AG09309 (cell line): Measurements from ENCODE around the gene RMND5B.

Source experiments
- DNase-seq: peaks from one replicate; pipeline ENCODE4 v3.0.0-alpha.2; 2010; ENCODE audit warnings: low read depth
- H3K4me3 ChIP-seq: 2 replicates; pipeline ENCODE4 v1.5.1; 2011; ENCODE audit warnings: mild to moderate bottlenecking, low read depth, low read length, moderate library complexity; ENCODE audit not compliant: control insufficient read depth
- CTCF ChIP-seq: IDR thresholded peaks from 2 replicates; pipeline ENCODE4 v1.5.1; 2011; ENCODE audit warnings: mild to moderate bottlenecking, low read depth, low read length, inconsistent platforms; ENCODE audit not compliant: insufficient read depth, control insufficient read depth; ENCODE audit errors: missing control alignments

The RMND5B gene

GRCh38 chr5:178116143-178116885 is 14.5 kb upstream of the RMND5B start:
- no peak for DNase-seq
- no peak overlapping the region for H3K4me3 ChIP-seq
- TF ChIP-seq CTCF = no peak

GRCh38 chr5:178117923-178118701 is 12.7 kb upstream of the RMND5B start:
- TF ChIP-seq CTCF = no peak
- H3K4me3 ChIP-seq = no peak overlapping the region
- DNase-seq = no peak

GRCh38 chr5:178119915-178120606 is 10.8 kb upstream of the RMND5B start:
- TF ChIP-seq CTCF = no peak
- H3K4me3 ChIP-seq = no peak overlapping the region
- no peak for DNase-seq

GRCh38 chr5:178120607-178121357 is 10.0 kb upstream of the RMND5B start:
- DNase-seq = no peak
- no peak overlapping the region for H3K4me3 ChIP-seq

GRCh38 chr5:178121391-178122276 is 9.2 kb upstream of the RMND5B start:
- no peak overlapping the region for H3K4me3 ChIP-seq
- no peak for TF ChIP-seq CTCF
- DNase-seq = no peak

More at GRCh38 chr5:178120607-178121357, 10.0 kb upstream of the RMND5B start:
- TF ChIP-seq CTCF = peak; percentile 35
